Urinary bladder (tissue), 4 donors: ENCODE results near the gene PRRX2. TPM values are rescaled to one million over a fixed set of nuclear protein-coding genes. Genes with fewer than 3 reads are reported as not detected.

Source experiments
- DNase-seq: peaks from one replicate; pipeline ENCODE4 v3.0.0-alpha.2; 2015; ENCODE audit errors: extremely low spot score
- H3K27ac ChIP-seq: one replicate; pipeline ENCODE4 v1.5.1; 2013; ENCODE audit warnings: low read depth, mild to moderate bottlenecking, moderate library complexity
- H3K36me3 ChIP-seq: one replicate; pipeline ENCODE4 v1.6.1; 2013; ENCODE audit warnings: mild to moderate bottlenecking, moderate library complexity; ENCODE audit not compliant: insufficient read depth
- H3K4me1 ChIP-seq: one replicate; pipeline ENCODE4 v1.6.1; 2013; ENCODE audit warnings: mild to moderate bottlenecking, moderate library complexity; ENCODE audit not compliant: insufficient read depth
- H3K4me3 ChIP-seq: one replicate; pipeline ENCODE4 v1.5.1; 2013; ENCODE audit warnings: low read depth, low read length
- WGBS: extraction: QIAGEN DNeasy Blood & Tissue Kit; methylation state at CpG from one replicate; pipeline ENCODE4 v1.1.7; 2013; 5-methylcytosine and 5-hydroxymethylcytosine counted together
- polyA plus RNA-seq: library from polyadenylated mRNA; stranded (reverse); fragments of 200-250 nt; gene quantifications from one replicate; pipeline ENCODE4 v1.2.3, GENCODE V29; 2013
- total RNA-seq: library from RNA; depleted of rRNA; stranded (reverse); fragments of >200 nt; gene quantifications from one replicate; pipeline ENCODE4 v1.2.3, GENCODE V29; 2014
- donor health status: healthy with polysubstance abuse.
- donor health status: healthy.

PRRX2 gene
- total and polyA plus RNA-seq, 2 donors, result 8.6 to 15.8 TPM

DNA sequence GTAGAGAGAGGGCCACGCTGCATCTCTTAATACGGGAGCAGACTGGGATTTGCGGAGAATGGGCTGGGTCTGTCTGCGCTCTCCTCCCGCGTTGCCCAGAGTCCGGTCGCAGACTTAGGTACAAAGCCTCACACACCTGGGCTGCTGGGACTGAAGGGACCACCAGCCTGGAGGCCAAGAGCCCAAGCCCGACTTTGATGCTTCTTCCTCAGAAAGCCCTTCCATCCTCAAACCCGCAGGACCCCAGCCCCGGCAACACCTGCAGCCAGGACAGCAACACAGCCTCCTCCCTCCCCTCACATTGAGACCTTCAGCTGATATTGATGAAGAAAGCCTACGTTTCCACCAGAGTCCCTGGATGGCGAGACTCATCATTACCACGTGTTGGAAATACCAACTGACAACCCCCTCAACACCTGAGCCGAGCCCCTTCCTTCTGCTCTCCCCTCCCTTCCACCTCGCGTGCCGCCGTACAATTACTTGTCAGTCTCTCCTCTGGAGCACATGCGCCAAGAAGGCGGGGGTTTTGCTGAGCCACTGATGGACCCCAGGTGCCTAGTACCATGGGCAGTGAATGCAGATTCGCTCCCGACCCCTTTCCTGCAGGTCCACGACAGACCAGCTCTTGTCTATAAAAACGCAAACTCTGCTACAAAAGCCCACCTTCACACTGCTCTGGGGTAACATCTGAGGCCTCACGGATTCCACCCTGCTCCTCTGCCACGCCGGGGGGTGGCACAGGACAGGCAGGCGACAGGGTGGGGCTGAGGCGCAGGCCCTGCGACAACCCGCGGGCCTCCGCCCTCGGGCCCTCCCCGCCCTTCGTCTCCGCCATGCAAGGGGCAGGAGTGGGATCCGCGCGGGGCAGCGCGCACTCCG, 24.3 kb upstream of the PRRX2 start:
- peak overlapping the region; percentile 85 for H3K4me3 ChIP-seq
- H3K36me3 ChIP-seq, result no peaks in the 10 kb centered on the region
- H3K27ac ChIP-seq, result no peak overlapping the region
- H3K4me1 ChIP-seq, result peaks cover 1% of the 10 kb centered on the region
- no peak for DNase-seq
- WGBS, result 19% methylated on average over 44 of the region's 44 CpGs

DNA sequence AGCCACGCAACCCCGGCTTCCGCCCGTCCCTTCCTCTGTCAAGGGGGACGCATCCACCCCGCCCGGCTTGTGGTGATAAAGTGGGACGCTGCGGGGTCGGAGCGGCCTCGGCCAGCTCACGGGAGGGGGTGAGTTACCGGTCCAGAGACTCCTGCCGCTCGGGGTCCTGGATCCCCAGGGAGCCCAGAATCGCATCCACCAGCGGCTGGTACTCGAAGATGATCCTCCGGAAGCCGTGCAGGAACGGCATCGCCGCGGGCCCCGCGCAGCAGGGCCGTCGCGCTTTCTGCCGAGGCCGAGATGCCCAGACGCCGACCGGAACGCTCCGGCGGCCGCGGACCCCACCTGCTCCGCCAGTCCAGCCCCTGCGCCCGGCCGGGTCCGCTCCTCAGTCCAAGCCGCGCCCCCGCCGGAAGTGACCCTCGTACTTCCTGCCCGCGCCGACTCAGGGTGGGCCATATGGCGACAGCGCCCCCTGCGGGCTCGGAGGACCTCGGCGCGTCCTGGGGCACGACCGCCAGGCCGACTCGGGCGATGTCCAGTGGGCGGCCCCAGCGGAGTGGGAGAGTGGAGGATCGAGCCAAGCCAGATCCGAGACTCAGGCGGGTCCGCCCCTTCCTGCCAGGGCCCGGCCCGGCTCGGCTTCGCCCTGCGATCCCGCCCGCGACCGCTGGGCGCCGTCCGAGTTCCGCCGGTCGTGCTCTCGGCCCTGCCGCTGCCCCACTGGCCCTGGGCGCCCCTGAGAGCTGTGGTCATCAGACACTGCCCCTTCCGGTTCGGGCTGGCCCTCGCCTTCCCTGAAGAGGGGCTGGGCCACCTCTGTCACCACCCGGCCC, 23.5 kb upstream of the PRRX2 start, which contains the start of gene ASB6:
Gene ASB6, minus strand, starts transcription at position 402 of the 836 bp plus-strand sequence. Its CDS starts 152 bp downstream, at position 250.
- Histone ChIP-seq H3K27ac (peak within 1 kb of the TSS; percentile 79), H3K4me1 (peaks cover 1% of the 10 kb centered on the region), H3K36me3 (no peaks in the 10 kb centered on the region), H3K4me3 (peak within 1 kb of the TSS; percentile 85)
- DNase-seq, result peak; percentile 83
- WGBS, result under 1% methylated on average over 93 of the region's 93 CpGs

DNA sequence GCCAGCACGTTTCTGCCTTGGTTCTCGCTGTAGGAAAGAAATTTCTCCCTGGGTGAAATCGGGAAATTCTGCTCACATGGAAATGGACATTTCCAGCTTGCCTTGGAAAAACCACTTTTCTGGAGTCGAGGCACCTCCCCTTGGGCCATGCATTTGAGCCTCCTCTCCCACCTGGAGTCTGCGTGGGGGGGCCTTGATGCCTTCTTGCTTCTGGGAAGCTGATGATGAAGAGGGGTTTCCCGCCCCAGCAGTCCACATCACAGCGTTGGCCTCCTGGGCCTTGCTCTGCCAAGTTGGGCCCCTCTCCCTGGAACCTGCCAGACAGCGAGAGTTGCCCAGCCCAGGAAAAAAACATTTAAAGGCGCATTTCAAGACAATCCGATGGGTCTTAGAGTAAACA, 21.7 kb upstream of the PRRX2 start:
- no peak for DNase-seq
- H3K36me3 ChIP-seq, result no peaks in the 10 kb centered on the region
- 78% methylated on average over 10 of the region's 10 CpGs for WGBS
- H3K4me1 ChIP-seq, result peaks cover 1% of the 10 kb centered on the region
- H3K4me3 ChIP-seq, result no peak overlapping the region
- no peak overlapping the region for H3K27ac ChIP-seq

GRCh38 chr9:129644365-129644764, 21.1 kb upstream of the PRRX2 start:
- no peaks in the 10 kb centered on the region for H3K36me3 ChIP-seq
- no peak overlapping the region for H3K27ac ChIP-seq
- 62% methylated on average over 11 of the region's 11 CpGs for WGBS
- peaks cover 1% of the 10 kb centered on the region for H3K4me1 ChIP-seq
- H3K4me3 ChIP-seq, result no peak overlapping the region
- no peak for DNase-seq

- Histone ChIP-seq H3K4me3 (no peak overlapping the region), H3K4me1 (peaks cover 1% of the 10 kb centered on the region), H3K27ac (no peak overlapping the region), H3K36me3 (no peaks in the 10 kb centered on the region)
- WGBS, result 70% methylated on average over 17 of the region's 17 CpGs
- DNase-seq, result no peak
Observed at GRCh38 chr9:129644902-129645301, 20.5 kb upstream of the PRRX2 start.

GRCh38 chr9:129646252-129646651, 19.2 kb upstream of the PRRX2 start:
- Histone ChIP-seq H3K4me1 (no peaks in the 10 kb centered on the region), H3K27ac (no peak overlapping the region), H3K4me3 (no peak overlapping the region), H3K36me3 (no peaks in the 10 kb centered on the region)
- DNase-seq, result no peak
- WGBS, result 70% methylated on average over 12 of the region's 12 CpGs

DNA sequence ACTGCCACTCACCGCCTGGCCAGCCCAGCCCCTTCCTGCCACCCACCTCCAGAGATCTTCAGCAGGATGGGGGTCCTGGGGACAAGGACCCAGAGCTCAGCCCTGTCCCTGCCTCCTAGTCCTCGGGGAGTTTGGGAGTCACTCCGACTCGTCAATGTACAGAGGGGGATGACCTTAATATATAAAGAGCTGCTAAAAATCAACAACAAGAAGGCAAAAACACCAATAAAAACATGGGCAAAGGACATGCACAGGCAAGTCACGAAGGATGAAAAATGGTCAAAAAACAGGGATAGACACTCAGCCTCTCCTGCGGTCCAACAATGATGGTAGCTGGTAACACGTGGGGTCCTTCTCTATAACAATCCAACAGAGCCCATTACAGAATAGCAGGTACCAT, 18.8 kb upstream of the PRRX2 start:
- 95% methylated on average over 7 of the region's 7 CpGs for WGBS
- DNase-seq, result no peak
- Histone ChIP-seq H3K27ac (no peak overlapping the region), H3K4me3 (no peak overlapping the region), H3K36me3 (no peaks in the 10 kb centered on the region), H3K4me1 (no peaks in the 10 kb centered on the region)

DNA sequence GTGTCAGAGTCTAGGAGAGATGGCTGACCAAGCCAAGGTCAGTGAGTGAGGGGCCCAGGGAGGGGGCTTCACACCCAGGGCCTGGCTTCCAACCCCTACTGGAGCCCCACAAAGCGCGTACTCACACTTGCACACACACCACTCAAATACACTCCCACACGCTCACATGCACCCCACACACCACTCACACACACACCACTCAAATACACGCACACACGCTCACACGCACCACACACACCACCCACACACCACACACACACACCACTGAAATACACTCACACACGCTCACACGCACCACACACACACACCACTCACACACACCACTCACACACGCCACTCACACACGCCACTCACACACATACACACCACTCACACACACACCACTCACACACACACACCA, 17.8 kb upstream of the PRRX2 start:
- H3K27ac ChIP-seq, result no peak overlapping the region
- 86% methylated on average over 10 of the region's 10 CpGs for WGBS
- H3K4me3 ChIP-seq, result no peak overlapping the region
- no peaks in the 10 kb centered on the region for H3K36me3 ChIP-seq
- H3K4me1 ChIP-seq, result no peaks in the 10 kb centered on the region
- DNase-seq, result no peak

DNA sequence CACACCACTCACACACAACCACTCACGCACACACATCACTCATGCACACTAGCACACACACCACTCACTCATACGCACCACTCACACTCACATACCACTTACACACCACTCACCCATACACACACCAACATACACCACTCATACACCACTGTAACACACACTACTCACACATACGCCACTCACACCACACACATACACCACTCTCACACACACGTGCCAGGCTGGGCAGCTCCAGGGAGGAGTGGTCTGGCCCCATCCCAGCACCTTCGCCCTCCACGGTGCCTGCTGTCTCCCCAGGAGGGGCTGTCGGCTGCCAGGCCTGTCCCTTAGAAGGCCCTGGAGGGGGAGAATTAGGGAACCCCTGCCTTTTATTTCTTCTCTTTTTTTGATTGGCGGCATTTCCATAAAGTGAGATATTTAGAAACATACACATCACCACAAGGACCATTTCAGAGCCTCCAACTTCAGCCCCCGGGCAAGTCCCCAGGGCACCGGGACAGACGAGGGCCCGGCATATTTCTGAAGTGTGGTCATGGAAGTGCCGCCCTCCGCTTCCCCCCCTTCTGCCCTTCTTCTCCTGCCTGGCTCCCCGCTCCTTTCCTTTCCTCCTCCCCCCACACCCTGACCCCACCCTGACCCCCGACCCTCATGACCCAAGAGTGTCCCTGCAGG, 17.2 kb upstream of the PRRX2 start:
- no peak for DNase-seq
- WGBS, result 62% methylated on average over 16 of the region's 16 CpGs
- no peaks in the 10 kb centered on the region for H3K36me3 ChIP-seq
- no peak overlapping the region for H3K4me3 ChIP-seq
- no peak overlapping the region for H3K27ac ChIP-seq
- H3K4me1 ChIP-seq, result no peaks in the 10 kb centered on the region

DNA sequence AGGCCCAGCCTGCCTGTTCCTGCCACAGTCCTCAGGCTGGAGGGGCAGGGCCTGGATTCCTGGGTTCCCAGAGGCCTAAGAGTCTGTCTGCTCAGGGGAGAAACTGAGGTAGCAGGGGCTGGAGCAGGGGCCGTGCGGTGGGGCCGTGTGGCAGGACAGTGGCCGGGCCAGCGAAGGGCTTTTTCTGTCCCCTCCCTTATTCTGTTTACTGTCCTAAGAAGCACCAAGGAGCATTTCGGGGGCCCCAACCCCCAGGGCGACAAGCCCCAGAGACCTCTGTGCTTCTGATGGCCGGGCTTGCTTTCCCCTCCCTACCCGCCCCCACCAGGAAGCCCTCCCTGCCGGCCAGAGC, 16.7 kb upstream of the PRRX2 start:
- DNase-seq, result no peak
- Histone ChIP-seq H3K36me3 (no peaks in the 10 kb centered on the region), H3K4me1 (no peaks in the 10 kb centered on the region), H3K4me3 (no peak overlapping the region), H3K27ac (no peak overlapping the region)
- WGBS, result 74% methylated on average over 10 of the region's 10 CpGs

- Histone ChIP-seq H3K27ac (no peak overlapping the region), H3K4me3 (no peak overlapping the region), H3K36me3 (no peaks in the 10 kb centered on the region), H3K4me1 (no peaks in the 10 kb centered on the region)
- no peak for DNase-seq
- WGBS, result 85% methylated on average over 20 of the region's 20 CpGs
Observed at GRCh38 chr9:129649726-129650679, 15.4 kb upstream of the PRRX2 start.

GRCh38 chr9:129650680-129651235, 14.7 kb upstream of the PRRX2 start:
- no peak for DNase-seq
- WGBS, result 86% methylated on average over 10 of the region's 10 CpGs
- Histone ChIP-seq H3K36me3 (no peaks in the 10 kb centered on the region), H3K4me1 (no peaks in the 10 kb centered on the region), H3K27ac (no peak overlapping the region), H3K4me3 (no peak overlapping the region)
